ENCODE measurements around the gene HPF1.
"Not testable (repeated sequence)": the region's sequence is repeated elsewhere in the genome, so short reads cannot be mapped to it uniquely, and the experiment has no call there.

HPF1 gene

DNA sequence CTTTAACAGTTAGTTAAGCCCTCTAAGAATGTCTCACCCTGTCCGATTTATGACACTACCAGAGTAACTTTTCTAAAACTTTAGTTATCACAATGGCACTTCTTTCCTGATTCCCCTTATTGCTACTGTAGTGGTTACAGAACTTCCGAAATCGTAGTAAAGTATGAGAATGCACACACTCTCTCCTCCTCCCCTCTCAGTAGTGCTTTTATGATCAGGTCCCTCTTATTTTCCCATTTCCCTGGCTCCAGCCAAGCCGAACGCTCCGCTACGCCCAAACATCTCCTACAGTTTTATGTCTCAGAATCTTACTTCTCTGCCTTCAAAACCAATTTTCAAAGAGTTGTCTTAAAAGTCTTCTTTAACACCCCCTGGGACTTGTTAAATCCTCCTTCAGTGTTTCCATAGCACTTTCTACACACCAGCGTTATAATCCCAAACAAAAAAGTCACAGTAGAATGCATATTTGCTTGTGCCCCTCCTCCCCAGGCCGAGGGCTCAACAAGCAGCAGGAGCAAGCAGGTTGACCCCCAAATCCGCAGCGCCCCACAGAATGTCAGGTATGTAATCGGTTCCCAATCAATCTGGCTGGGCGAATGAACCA is 671 bp downstream of the HPF1 start:
- no peak for DNase-seq
- TF ChIP-seq, protein P1, sequence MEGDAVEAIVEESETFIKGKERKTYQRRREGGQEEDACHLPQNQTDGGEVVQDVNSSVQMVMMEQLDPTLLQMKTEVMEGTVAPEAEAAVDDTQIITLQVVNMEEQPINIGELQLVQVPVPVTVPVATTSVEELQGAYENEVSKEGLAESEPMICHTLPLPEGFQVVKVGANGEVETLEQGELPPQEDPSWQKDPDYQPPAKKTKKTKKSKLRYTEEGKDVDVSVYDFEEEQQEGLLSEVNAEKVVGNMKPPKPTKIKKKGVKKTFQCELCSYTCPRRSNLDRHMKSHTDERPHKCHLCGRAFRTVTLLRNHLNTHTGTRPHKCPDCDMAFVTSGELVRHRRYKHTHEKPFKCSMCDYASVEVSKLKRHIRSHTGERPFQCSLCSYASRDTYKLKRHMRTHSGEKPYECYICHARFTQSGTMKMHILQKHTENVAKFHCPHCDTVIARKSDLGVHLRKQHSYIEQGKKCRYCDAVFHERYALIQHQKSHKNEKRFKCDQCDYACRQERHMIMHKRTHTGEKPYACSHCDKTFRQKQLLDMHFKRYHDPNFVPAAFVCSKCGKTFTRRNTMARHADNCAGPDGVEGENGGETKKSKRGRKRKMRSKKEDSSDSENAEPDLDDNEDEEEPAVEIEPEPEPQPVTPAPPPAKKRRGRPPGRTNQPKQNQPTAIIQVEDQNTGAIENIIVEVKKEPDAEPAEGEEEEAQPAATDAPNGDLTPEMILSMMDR (IDR thresholded peaks at IDR 0.05) = no peak
- H3K4me3 Mint-ChIP-seq = peak overlapping the region; percentile 95
- peak overlapping the region; percentile 38 for H3K27ac Mint-ChIP-seq
- peaks cover 10% of the 10 kb centered on the region for H3K27me3 Mint-ChIP-seq (ENCODE audit: low read depth, poor library complexity)
- H3K36me3 Mint-ChIP-seq (ENCODE audit: low read depth) = peaks cover 12% of the 10 kb centered on the region
- peaks cover 21% of the 10 kb centered on the region for H3K4me1 Mint-ChIP-seq
- peaks cover 3% of the 10 kb centered on the region for H3K9me3 Mint-ChIP-seq

DNA sequence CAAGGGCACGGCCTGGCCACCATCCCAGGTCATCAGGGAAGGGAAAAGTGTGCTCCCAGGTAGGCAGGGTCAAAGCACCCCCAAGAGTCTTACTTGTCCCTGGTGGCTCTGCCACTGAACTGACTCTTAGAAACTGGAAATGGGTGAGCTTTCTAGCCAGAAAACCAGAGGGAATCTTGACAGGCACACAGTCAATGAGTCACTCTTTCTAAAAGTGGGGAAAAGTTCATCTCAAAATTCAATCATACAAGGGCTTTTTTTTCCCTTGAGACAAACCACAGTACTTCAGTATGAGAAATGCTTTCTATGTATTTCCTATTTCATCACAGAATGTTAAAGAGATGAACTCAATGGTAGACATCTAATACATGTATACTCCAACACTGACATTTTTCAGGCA is 12.5 kb downstream of the HPF1 start:
- Mint-ChIP-seq H3K27ac (no peak overlapping the region), H3K36me3 (ENCODE audit: low read depth) (peaks cover 26% of the 10 kb centered on the region)
- no peak for DNase-seq

DNA sequence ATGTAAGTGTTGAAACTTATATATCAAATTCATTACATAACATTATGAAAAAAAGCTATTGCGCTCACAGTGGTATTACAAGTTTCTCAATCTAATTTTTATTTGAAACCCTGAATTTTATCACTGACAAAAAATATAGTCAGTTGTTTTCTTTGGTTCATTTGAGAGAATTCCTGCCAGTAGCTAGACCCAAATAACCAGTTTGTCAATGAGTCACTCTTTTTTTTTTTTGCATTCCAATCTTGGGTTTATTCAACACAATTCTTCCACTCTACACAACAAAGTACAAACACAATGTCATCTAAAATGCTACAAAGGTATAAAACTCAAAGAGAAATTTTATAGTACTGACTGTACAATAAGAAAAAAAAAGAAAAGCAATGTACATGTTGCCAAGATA is 13.1 kb downstream of the HPF1 start:
- TF ChIP-seq, protein P1 (IDR thresholded peaks at IDR 0.05) = no peak
- Mint-ChIP-seq H3K4me1 (no peaks in the 10 kb centered on the region), H3K4me3 (no peak overlapping the region), H3K27ac (no peak overlapping the region), H3K9me3 (no peaks in the 10 kb centered on the region), H3K36me3 (ENCODE audit: low read depth) (peaks cover 20% of the 10 kb centered on the region), H3K27me3 (ENCODE audit: low read depth, poor library complexity) (peaks cover 3% of the 10 kb centered on the region)
- DNase-seq = no peak

More for the DNA sequence above, 12.5 kb downstream of the HPF1 start:
- H3K4me1 Mint-ChIP-seq = no peaks in the 10 kb centered on the region
- H3K9me3 Mint-ChIP-seq = no peaks in the 10 kb centered on the region
- H3K4me3 Mint-ChIP-seq = no peak overlapping the region
- TF ChIP-seq, protein P1 (IDR thresholded peaks at IDR 0.05) = no peak
- peaks cover 3% of the 10 kb centered on the region for H3K27me3 Mint-ChIP-seq (ENCODE audit: low read depth, poor library complexity)

DNA sequence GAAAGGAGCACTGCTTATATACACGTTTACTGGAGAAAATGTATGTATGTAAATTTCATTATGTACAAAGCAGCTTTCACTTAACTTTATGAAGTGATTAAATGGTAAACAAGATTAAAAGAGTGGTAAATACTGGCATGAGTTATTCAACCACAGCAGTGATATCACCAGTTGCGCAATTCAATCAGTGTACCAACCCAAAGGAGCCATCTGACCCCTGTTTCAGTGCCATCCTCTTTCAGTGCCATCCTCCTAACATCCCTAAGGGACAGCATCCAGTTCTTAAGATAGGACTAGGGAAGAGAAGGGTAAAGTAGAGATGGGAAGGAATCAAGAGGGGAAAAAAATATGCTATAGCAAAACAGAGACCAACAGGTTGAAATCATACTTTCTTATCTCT is 16.2 kb downstream of the HPF1 start:
- Mint-ChIP-seq H3K4me3 (no peak overlapping the region), H3K9me3 (no peaks in the 10 kb centered on the region), H3K27ac (peak overlapping the region; percentile 40), H3K4me1 (no peaks in the 10 kb centered on the region), H3K36me3 (ENCODE audit: low read depth) (peaks cover 32% of the 10 kb centered on the region), H3K27me3 (ENCODE audit: low read depth, poor library complexity) (peaks cover 3% of the 10 kb centered on the region)
- no peak for DNase-seq
- TF ChIP-seq, protein P1 (IDR thresholded peaks at IDR 0.05) = no peak

DNA sequence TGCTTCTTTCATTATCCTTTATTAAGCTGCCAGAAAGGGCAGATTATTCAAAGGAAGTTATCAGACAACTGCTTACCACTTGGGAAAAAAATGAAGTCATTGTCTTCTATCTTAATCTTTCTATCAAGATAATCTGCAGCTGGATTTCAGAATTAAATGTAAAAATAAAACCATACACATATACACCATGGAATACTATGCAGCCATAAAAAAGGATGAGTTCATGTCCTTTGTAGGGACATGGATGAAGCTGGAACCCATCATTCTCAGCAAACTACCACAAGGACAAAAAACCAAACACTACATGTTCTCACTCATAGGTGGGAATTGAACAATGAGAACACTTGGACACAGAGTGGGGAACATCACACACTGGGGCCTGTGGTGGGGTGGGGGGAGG is 19.1 kb downstream of the HPF1 start:
- not testable (repeated sequence) for H3K27ac Mint-ChIP-seq; H3K27me3 Mint-ChIP-seq (ENCODE audit: low read depth, poor library complexity); H3K9me3 Mint-ChIP-seq; H3K4me3 Mint-ChIP-seq; DNase-seq; H3K4me1 Mint-ChIP-seq
- peaks cover 41% of the 10 kb centered on the region for H3K36me3 Mint-ChIP-seq (ENCODE audit: low read depth)

DNA sequence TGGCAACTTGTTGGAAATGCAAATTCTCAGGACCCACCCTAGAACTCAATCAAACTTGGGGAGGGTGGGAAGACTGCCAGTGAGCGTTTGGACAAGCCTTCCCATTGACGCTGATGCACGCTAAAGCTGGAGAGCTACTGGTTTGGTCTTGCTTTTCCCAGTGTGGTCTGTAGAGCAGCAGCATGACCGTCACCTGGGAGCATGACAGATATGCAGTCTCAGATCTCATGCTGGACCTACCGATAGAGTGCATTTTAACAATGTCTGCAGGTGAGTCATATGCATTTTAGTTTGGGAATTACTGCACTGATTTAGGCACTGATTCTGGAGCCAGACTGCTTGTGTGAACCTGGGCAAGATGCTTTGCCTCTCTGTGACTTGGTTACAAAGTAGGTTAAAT is 27.2 kb downstream of the HPF1 start:
- peaks cover 37% of the 10 kb centered on the region for H3K36me3 Mint-ChIP-seq (ENCODE audit: low read depth)
- H3K4me3 Mint-ChIP-seq = no peak overlapping the region
- no peak overlapping the region for H3K27ac Mint-ChIP-seq
- H3K9me3 Mint-ChIP-seq = no peaks in the 10 kb centered on the region
- no peaks in the 10 kb centered on the region for H3K27me3 Mint-ChIP-seq (ENCODE audit: low read depth, poor library complexity)
- DNase-seq = no peak
- no peaks in the 10 kb centered on the region for H3K4me1 Mint-ChIP-seq
- TF ChIP-seq, protein P1 (IDR thresholded peaks at IDR 0.05) = no peak

Data from nephron progenitor cell (in vitro differentiated cells).